GM19455 (cell line): ENCODE data around the gene CST3.
"Not testable (repeated sequence)": the region's sequence is repeated elsewhere in the genome, so short reads cannot be mapped to it uniquely, and the experiment has no call there.

Source experiments
- ATAC-seq: cut with Tn5 transposase; IDR thresholded peaks from one replicate; pipeline ENCODE4 v1.9.1; 2021; ENCODE audit not compliant: unreplicated experiment

Gene CST3

DNA sequence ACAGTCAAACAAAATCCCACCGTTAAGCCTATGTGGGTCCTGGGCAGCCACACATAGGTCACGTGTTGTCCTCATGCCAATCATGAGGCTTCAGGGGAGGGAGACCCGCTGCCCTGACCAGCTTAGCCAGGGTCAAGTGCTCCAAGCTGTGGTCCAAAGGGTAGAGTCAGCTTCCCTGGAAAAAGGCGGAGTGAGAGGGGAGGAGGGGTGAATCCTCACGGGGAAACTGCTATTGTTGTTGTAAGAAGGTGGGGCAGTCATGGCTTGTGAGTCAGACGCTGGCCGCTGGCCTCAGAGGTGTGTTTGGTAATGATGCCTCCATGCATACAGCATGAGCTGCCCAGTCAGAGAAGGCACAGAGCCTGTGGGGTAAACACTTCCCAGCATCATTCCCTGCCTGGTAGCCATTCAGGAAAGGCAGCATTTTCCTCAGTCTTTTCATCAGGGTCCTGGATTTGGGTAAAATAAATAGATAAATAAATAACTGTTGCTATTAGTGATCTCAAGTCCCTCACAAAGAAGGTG lies 8.7 kb downstream of the CST3 start:
- ATAC-seq: no peak

- ATAC-seq: no peak
Observed at GRCh38 chr20:23628402-23629016, 9.2 kb downstream of the CST3 start.

DNA sequence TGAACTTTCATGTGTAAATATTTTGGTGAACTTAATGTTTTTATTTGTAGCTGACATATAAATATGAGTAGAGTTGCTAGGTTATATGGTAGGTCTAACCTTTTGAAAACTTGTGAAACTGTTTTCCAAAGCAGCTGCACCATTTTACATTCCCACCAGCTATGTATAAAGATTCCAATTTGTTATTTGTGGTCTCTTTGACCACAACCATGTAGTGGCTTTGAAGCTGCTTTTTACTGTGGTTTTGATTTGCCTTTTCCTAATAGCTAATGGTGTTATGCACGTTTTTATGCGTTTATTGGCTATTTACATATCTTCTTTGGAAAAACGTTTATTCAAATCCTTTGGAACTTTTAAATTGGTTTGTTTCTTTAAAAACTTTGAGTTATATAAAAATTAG lies 10.3 kb downstream of the CST3 start:
- ATAC-seq: no peak

DNA sequence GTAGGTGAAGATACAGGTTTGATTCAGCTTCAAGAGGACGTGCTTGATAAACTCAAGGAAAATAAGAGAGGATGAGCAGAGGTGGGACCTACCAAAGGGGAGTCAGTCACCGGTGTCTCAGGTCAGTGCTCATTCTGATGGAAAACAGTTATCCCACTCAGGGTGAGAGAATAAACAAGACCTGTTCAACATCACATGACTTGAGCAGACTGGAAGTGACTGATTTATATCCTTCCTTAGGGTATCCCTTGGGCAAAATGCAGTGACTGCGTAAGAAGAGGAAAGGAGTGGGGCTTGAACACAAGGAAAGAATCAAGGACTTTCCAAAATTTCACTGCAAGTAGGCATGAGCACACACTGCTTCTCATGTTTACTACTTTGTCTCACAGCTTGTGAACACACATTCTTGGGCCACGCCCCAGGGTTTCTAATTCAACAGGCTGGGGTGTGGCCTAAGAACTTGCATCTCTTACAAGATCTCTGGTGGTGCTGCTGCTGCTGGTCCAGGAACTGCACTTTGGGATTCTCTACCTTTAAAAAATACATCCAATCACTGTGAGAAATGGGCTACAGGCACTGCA lies 11.6 kb downstream of the CST3 start:
- no peak for ATAC-seq

GRCh38 chr20:23625236-23625964 lies 12.4 kb downstream of the CST3 start:
- ATAC-seq: no peak

- no peak for ATAC-seq
Observed at GRCh38 chr20:23624324-23624691, 13.4 kb downstream of the CST3 start.

GRCh38 chr20:23623666-23624323 lies 14.0 kb downstream of the CST3 start:
- ATAC-seq: no peak

DNA sequence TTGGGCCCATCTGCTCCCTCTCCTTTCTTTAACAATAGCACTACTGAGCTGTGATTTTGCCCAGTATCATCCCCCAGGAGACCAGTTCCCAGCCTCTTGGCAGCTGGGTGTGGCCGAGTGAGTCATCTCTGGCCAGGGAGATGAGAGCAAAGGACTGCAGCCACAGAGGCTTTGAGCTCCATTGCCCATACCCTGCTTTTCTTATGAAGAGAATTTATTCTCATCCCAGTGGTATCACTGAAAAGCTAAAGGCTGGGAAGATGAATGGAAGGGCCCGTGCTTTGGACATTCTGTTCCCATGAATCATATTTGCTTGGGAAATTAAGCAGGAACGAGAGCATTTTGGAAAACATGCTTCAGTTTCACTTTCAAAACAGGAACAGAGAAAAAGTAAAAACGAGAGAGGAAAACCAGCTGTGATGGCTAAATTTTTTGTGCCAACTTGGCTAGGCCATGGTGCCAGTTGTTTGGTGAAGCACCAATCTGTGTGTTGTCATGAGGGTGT lies 14.9 kb downstream of the CST3 start:
- no peak for ATAC-seq

DNA sequence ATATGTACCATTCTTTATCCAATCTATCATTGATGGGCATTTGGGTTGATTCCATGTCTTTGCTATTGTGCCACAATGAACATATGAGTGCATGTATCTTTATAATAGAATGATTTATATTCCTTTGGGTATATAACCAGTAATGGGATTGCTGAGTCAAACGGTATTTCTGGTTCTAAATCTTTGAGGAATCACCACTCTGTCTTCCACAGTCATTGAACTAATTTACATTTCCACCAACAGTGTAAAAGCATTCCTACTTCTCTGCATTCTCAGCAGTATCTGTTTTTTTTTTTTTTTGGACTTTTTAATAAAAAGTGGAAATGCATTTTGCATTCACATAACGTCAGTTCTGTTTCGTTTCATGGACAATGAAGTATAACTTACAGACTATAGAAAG lies 15.4 kb downstream of the CST3 start:
- not testable (repeated sequence) for ATAC-seq

DNA sequence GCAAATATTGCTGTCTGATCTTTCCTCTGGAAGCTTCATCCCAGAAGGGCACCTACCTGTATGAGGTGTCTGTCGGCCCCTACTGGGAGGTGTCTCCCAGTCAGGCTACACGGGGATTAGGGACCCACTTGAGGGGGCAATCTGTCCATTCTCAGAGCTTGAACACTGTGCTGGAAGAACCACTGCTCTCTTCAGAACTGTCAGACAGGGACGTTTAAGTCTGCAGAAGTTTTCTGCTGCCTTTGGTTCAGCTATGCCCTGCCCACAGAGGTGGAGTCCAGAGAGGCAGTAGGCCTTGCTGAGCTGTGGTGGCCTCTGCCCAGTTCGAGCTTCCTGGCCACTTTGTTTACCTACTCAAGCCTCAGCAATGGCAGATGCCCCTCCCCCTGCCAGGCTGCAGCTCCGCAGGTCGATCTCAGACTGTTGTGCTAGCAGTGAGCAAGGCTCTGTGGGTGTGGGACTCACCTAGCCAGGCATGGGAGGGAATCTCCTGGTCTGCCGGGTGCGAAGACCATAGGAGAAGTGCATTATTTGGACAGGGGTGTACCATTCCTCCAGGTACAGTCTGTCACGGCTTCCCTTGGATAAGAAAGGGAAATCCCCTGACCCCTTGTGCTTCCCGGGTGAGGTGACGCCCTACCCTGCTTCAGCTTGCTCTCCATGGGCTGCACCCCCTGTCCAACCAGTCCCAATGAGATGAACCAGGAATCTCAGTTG lies 16.9 kb downstream of the CST3 start:
- not testable (repeated sequence) for ATAC-seq

DNA sequence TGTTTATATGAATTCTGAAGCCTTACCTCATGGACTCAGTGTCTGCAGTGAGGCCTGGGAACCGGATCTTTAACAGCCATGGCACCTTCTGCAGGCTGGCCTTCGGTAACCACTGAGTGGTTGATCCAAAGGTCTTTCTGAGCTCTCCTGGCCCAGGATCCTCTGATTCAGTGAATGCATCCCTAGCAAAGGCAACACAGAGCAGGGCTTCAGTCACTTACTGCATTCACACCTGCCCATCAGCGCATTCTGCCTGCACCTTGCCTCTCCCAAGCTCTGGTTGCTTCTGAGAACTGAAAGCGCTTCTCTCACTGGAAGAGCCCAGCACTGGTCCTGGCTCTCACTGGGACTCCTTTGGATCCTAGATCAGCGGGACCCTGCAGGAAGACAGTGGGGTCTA lies 23.6 kb downstream of the CST3 start:
- no peak for ATAC-seq

- ATAC-seq: no peak
Observed at GRCh38 chr20:23613676-23614075, 24.1 kb downstream of the CST3 start.

GRCh38 chr20:23612396-23612795 lies 25.4 kb downstream of the CST3 start:
- no peak for ATAC-seq

DNA sequence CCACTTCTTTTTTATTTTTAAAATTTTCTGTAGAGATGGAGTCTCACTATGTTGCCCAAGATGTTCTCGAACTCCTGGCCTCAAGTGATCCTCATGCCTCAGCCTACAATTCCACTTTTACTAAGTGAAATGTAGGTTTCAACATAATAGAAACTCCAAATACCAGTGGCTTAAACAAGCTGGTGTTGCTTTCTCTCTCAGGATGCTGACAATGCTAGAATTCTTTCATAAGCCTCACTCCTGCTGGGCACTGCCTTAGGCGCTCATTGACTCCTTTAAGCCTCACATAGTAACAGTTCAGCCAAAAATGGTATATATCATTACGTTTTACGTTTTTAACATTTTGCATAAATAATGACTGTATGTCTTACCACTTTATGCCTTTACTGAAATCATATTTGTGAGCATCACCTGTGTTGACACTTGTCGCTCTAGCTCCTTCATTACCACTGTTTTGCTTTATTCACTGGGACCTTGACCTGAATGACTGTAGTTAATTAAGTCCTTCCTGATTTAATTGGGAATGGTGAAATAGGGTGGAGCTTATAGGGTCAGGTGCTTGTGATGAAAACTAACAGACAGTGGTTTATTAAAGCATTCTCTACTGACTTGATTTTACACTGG lies 28.2 kb downstream of the CST3 start:
- no peak for ATAC-seq

DNA sequence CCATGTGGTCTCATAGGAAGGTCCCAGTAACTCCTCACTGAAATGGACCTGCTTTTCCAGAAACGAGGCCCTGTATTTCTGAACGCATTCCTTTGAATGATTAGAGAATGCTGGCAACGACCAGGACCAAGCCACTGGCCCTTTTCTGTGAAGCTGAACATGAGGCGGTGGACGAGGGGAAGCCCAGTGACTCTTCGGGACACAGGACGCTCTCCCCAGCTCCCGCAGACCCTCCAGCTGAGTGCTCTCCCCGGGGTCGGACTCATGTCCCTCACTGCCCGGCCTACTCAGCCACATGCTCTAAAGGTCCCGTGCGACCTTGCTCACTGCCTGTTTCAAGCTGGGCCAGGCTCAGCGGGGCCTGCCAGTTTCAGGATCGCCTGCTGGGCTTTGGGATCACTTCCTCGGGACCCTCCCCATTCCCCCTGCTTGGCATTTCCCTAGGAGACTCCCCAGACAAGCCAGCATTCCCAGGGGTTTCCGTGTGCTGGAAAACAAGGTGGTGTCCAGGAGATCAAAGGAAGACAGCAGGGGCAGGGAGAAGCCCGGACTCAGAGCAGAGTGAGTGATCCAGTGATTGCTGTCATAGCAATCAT lies 29.4 kb downstream of the CST3 start:
- no peak for ATAC-seq

- no peak for ATAC-seq
Observed at GRCh38 chr20:23607497-23608245, 30.1 kb downstream of the CST3 start.

DNA sequence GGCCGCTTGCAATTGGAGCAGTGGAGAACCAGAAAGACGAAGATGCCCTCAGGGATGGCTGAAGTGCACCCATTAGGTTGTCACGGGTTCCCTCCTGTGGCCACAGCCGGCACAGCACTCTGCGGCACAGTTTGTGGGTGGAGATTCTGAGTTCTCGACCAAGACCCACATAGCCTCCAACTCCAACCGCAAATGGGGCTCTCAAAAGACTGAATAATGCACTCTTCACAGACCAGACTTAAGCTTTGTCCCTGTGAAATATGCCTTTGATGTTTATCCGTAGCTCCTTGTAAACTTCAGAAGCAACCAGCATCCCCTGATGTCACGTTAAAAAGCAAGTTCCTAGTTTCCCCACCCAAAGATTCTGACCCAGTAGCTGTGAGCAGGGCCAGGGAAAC lies 31.1 kb downstream of the CST3 start:
- ATAC-seq: peak; percentile 88

DNA sequence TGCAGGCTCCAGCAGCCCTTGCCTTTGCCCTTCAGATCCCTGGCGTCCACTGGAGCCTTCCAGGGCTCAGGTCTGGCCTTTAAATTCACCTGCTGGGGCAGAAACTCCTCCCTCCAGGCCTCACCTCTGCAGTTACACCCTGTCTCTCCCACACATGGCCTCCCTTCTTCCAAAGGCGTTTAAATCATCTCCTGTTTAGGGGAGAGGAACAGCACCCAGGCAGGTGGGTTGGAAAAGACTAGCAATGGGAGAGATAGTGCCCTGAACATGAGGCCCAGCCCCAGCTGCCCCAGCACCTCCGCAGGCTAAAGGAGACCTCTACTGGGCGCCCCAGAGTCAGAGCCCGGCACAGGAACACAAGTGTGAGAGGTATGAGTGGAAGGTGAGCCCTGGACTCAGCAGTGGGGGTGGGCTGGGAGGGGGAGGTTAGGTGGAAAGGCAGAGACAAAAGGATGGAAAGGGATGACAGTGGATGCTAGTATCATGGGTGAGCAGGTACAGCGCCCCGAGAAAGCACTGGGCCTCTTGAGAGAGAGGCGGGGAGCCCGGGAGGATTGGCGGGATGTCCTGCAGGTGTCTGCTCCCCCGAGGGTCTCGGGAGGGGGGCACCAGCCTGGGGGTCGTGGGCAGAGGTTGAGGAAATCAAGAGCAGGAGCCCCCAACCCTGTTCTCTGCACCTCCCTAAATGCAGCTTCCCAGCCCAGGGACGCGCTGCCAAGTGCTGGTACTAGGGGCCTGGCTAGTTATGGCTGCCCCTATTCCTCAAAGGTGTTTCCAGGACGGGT lies 31.7 kb downstream of the CST3 start, which contains the start of gene CST9:
Gene CST9, minus strand, starts transcription at position 51 of the 785 bp plus-strand sequence. CDS start 53 bp downstream, outside the sequence.
- no peak for ATAC-seq
